T-helper 17 cell (primary cell): ENCODE results near the gene ZNF581. TPM values are rescaled to one million over a fixed set of nuclear protein-coding genes. Genes with fewer than 3 reads are reported as not detected.

ENCODE experiments used
- ATAC-seq: fragments of 150-1000 bp; cut with Tn5 transposase; 2 replicates; pipeline ENCODE4 v1.10.0; 2021; ENCODE audit warnings: mild to moderate bottlenecking, moderate library complexity
- DNase-seq, 3 donors: peaks; one replicate each; pipeline versions ENCODE4 v3.0.0 to v3.0.0-alpha.2; 2020 to 2021
- H3K9me3 ChIP-seq: one replicate; pipeline ENCODE4 v1.7.0; 2013; ENCODE audit warnings: low read length, mild to moderate bottlenecking; ENCODE audit not compliant: control insufficient read depth, poor library complexity, severe bottlenecking
- H3K27ac Mint-ChIP-seq: one replicate; pipeline ENCODE4 v1.8.0; 2022; ENCODE audit warnings: mild to moderate bottlenecking, moderate library complexity, mixed read lengths
- H3K27me3 Mint-ChIP-seq: one replicate; pipeline ENCODE4 v1.8.0; 2022; ENCODE audit warnings: mixed read lengths
- H3K36me3 Mint-ChIP-seq: one replicate; pipeline ENCODE4 v1.8.0; 2022; ENCODE audit warnings: low read depth, mixed read lengths
- H3K4me1 Mint-ChIP-seq: one replicate; pipeline ENCODE4 v1.8.0; 2022; ENCODE audit warnings: mild to moderate bottlenecking, mixed read lengths
- H3K4me3 Mint-ChIP-seq: one replicate; pipeline ENCODE4 v1.8.0; 2022; ENCODE audit warnings: mild to moderate bottlenecking, moderate library complexity, mixed read lengths
- total RNA-seq, 4 donors: library from RNA in 2 of 4; stranded (reverse) in 2 of 4; gene quantifications; one replicate each; pipeline ENCODE4 v1.2.3 and lab custom pipeline; 2022 to 2026

The ZNF581 gene
- total RNA-seq, 2 donors from 2014 or later = 24.7 to 26.3 TPM

DNA sequence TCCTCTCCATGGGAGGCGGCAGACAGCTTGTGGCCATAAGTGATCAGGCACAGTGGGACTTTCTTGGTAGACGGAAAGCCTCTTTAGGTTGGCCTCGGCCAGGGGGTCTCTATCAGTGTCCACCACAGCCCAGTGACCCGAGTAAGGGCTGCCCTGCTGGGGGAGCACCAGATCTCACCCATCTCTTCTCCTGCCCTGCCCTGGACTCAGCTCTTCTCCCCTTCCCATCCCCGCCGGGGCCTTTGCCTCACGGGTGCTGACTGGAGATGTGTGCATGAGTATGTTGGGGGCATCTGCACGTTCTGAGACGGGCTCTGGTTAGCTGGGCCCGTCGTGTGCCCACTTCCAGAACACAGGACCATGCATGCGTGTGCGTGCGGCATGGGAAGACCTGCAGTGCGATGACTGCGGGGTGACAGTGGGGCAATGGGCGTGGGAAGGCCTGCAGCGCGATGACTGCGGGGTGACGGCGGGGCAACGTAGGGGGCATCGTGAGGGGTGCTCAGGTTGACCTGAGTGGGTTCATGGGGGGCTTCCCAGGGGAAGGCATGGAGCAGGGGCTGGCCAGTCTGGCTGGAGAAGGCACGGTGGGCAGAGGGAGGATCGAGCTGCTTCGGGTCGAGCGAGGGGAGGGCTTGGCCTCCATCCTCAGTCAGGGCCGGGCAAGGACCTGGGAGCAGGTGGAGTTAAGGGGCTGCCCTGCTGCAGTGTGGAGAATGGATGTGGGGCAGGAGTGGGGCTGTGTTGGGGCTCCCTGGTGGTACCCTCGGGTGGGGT, 47.5 kb downstream of the ZNF581 start:
- H3K27ac Mint-ChIP-seq = no peak overlapping the region
- peaks cover 3% of the 10 kb centered on the region for H3K36me3 Mint-ChIP-seq
- ATAC-seq = no peak
- H3K27me3 Mint-ChIP-seq = no peaks in the 10 kb centered on the region
- no peak for DNase-seq
- H3K4me1 Mint-ChIP-seq = peaks cover 5% of the 10 kb centered on the region
- H3K4me3 Mint-ChIP-seq = no peak overlapping the region
- no peaks in the 10 kb centered on the region for H3K9me3 ChIP-seq

DNA sequence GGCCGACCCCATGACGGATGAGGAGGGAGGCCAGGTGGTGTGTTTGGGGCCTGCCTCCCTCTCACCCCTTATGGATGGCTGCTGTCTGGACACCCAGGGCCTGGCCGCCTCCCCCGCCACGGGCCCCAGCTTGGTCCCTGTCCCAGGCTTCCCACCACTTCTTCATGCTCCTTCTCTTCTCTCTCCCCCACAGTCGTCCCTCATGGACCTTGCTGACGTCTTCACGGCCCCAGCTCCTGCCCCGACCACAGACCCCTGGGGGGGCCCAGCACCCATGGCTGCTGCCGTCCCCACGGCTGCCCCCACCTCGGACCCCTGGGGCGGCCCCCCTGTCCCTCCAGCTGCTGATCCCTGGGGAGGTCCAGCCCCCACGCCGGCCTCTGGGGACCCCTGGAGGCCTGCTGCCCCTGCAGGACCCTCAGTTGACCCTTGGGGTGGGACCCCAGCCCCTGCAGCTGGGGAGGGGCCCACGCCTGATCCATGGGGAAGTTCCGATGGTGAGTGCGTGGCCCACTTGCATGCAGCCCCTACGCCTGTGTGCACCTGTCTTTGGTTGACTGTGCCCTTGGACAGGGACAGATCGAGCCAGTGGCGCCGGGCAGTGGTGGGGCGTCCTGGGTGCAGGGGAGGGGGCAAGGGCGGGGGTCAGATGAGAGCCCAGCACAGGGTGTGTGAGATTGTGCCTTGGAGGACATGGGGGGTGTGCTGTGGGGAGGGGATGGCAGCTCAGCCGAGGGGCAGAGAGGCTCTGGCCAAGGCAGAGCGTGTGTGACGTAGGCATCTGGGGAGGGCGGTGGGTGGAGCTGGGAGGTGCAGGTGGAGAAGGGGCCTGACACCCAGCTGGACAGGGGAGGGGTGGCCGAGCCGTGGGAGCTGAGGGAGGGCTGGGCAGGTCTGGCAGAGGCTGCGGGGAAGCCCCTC, 48.4 kb downstream of the ZNF581 start:
- H3K27me3 Mint-ChIP-seq = no peaks in the 10 kb centered on the region
- ATAC-seq = no peak
- no peak overlapping the region for H3K27ac Mint-ChIP-seq
- no peak for DNase-seq
- no peaks in the 10 kb centered on the region for H3K9me3 ChIP-seq
- peaks cover 5% of the 10 kb centered on the region for H3K4me1 Mint-ChIP-seq
- H3K36me3 Mint-ChIP-seq = peaks cover 2% of the 10 kb centered on the region
- H3K4me3 Mint-ChIP-seq = no peak overlapping the region

- Mint-ChIP-seq H3K27ac (no peak overlapping the region), H3K27me3 (no peaks in the 10 kb centered on the region), H3K4me1 (peaks cover 5% of the 10 kb centered on the region), H3K4me3 (no peak overlapping the region), H3K36me3 (peaks cover 2% of the 10 kb centered on the region)
- DNase-seq = no peak
- no peak for ATAC-seq
- no peaks in the 10 kb centered on the region for H3K9me3 ChIP-seq
These were observed 49.2 kb downstream of the ZNF581 start for GRCh38 chr19:55692681-55693081.

DNA sequence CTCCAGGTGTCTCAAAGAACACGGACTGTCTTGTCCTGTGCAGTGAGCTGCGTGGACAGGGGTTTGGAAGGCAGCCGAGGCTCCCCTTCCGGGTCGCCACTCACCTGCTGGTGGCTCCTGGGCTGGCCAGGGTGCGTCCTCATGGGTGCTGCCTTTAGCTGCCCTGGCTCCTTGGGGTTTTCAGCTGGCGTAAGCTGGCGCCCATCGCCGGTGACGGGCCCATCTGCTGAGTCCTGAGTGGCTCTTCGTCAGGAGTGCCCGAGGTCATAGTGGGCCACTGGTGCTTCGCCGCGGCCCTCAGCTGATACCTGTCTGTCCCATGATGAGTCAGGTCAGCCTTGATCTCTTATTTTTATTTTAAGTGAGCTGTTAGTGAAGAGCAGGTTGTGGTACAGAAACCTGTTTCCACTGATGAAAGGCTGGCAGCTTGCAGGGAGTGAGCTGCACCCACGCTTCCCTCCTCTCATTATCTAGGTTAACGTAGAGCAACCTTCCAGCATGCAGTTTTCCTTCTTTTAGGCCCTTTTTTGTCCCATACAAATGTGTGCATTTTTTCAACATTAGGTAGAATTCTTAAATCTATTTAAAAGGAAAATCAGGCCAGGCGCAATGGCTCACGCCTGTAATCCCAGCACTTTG, 50.0 kb downstream of the ZNF581 start:
- DNase-seq = no peak
- Mint-ChIP-seq H3K4me1 (peaks cover 2% of the 10 kb centered on the region), H3K36me3 (peaks cover 3% of the 10 kb centered on the region), H3K27ac (peak overlapping the region; percentile 21), H3K4me3 (no peak overlapping the region), H3K27me3 (no peaks in the 10 kb centered on the region)
- ATAC-seq = no peak
- no peaks in the 10 kb centered on the region for H3K9me3 ChIP-seq

DNA sequence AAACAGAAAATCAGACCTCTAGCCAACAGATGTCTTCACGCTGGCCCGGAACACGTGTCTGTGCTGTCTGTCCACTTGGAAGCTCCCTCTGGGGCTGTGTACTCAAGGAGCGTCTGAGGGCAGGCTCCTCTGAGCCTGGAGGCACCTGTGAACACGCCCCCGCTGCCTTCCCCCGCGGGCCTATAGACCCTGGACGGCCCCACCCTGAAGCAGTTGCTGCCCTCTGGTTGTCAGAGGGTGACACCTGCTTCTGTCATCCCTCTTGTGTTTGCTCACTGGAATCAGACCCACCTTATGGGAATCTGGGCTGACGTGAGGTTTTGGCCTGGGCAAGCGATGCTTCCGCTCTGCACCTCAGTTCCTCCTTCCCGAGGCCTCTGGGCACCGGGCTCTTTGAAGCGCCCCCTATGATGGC, 50.8 kb downstream of the ZNF581 start:
- H3K4me3 Mint-ChIP-seq = no peak overlapping the region
- H3K36me3 Mint-ChIP-seq = peaks cover 5% of the 10 kb centered on the region
- H3K9me3 ChIP-seq = no peaks in the 10 kb centered on the region
- no peak for DNase-seq
- H3K27me3 Mint-ChIP-seq = no peaks in the 10 kb centered on the region
- ATAC-seq = no peak
- peak overlapping the region; percentile 21 for H3K27ac Mint-ChIP-seq
- no peaks in the 10 kb centered on the region for H3K4me1 Mint-ChIP-seq

DNA sequence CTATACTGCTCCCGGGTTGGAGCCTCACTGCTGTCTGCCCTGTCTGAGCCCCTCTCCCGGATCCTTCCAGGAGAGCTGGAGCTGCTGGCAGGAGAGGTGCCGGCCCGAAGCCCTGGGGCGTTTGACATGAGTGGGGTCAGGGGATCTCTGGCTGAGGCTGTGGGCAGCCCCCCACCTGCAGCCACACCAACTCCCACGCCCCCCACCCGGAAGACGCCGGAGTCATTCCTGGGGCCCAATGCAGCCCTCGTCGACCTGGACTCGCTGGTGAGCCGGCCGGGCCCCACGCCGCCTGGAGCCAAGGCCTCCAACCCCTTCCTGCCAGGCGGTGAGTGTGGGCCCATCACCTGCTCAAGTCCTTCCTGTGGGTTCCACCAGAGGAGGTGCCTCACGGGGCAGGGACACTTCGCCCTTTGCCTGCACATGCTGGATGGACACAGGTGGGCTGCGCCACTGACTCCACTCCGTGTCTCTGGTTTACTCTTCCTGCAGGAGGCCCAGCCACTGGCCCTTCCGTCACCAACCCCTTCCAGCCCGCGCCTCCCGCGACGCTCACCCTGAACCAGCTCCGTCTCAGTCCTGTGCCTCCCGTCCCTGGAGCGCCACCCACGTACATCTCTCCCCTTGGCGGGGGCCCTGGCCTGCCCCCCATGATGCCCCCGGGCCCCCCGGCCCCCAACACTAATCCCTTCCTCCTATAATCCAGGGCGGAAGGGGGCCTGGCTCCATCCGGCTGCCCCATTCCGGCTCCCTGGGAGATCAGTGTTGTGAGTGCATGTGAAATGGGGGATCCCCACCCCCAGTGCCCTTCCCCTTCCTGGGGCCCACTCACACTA, 51.4 kb downstream of the ZNF581 start:
- no peaks in the 10 kb centered on the region for H3K4me1 Mint-ChIP-seq
- H3K9me3 ChIP-seq = no peaks in the 10 kb centered on the region
- DNase-seq (no peak), ATAC-seq (no peak)
- H3K36me3 Mint-ChIP-seq = peaks cover 3% of the 10 kb centered on the region
- H3K4me3 Mint-ChIP-seq = no peak overlapping the region
- H3K27me3 Mint-ChIP-seq = no peaks in the 10 kb centered on the region
- no peak overlapping the region for H3K27ac Mint-ChIP-seq

Other genes with a start within 250 kb of the ZNF581 start
- 10 to 100 TPM; 64.6 to 78.1 TPM for gene UBE2S, start 235.9 kb upstream of the ZNF581 start, total RNA-seq
- gene SHISA7, start 200.3 kb upstream of the ZNF581 start, total RNA-seq = not detected
- gene ISOC2, start 182.0 kb upstream of the ZNF581 start, total RNA-seq = 1 to 10 TPM; 6.5 to 7.2 TPM
- not detected for gene C19orf85, start 178.9 kb upstream of the ZNF581 start, total RNA-seq
- 10 to 100 TPM; 19.4 to 25.5 TPM for gene ZNF628, start 167.0 kb upstream of the ZNF581 start, total RNA-seq
- gene NAT14, start 158.5 kb upstream of the ZNF581 start, total RNA-seq = 10 to 100 TPM in 1 of 2 donors, 1 to 10 TPM in 1; 9.1 to 11.9 TPM
- under 1 TPM; 0.08 to 0.47 TPM for gene SSC5D, start 155.2 kb upstream of the ZNF581 start, total RNA-seq
- gene SBK2, start 106.5 kb upstream of the ZNF581 start, total RNA-seq = not detected
- not detected for gene SBK3, start 98.1 kb upstream of the ZNF581 start, total RNA-seq
- gene ZNF579, start 62.8 kb upstream of the ZNF581 start, total RNA-seq = 1 to 10 TPM; 5.9 to 6.2 TPM
- gene FIZ1, start 44.1 kb upstream of the ZNF581 start, total RNA-seq = 10 to 100 TPM in 1 of 2 donors, 1 to 10 TPM in 1; 9.2 to 10.7 TPM
- gene ZNF524, start 43.4 kb upstream of the ZNF581 start, total RNA-seq = 10 to 100 TPM; 16.6 to 17.0 TPM
- gene ZNF865, start 38.0 kb upstream of the ZNF581 start, total RNA-seq = 10 to 100 TPM; 12.6 to 12.8 TPM
- gene ZNF784, start 19.1 kb upstream of the ZNF581 start, total RNA-seq = 10 to 100 TPM; 11.3 to 13.8 TPM
- gene ZNF580, start 2.6 kb upstream of the ZNF581 start, total RNA-seq = 10 to 100 TPM; 40.3 to 41.8 TPM
- gene CCDC106, start 4.6 kb downstream of the ZNF581 start, total RNA-seq = 1 to 10 TPM; 1.1 to 1.6 TPM
- 100 to 1,000 TPM; 248 to 258 TPM for gene U2AF2, start 11.4 kb downstream of the ZNF581 start, total RNA-seq
- gene EPN1, start 31.6 kb downstream of the ZNF581 start, total RNA-seq = 10 to 100 TPM; 42.5 to 44.1 TPM
- not detected for gene NLRP9, start 94.8 kb downstream of the ZNF581 start, total RNA-seq
- not detected for gene RFPL4A, start 115.4 kb downstream of the ZNF581 start, total RNA-seq
- gene RFPL4AL1, start 125.5 kb downstream of the ZNF581 start, total RNA-seq = not detected
- not detected for gene NLRP11, start 188.3 kb downstream of the ZNF581 start, total RNA-seq
- not detected for gene NLRP4, start 192.9 kb downstream of the ZNF581 start, total RNA-seq